Upper lobe of left lung (tissue), 6 donors: ENCODE results near the gene TBC1D14. TPM values are rescaled to one million over a fixed set of nuclear protein-coding genes. Genes with fewer than 3 reads are reported as not detected.

Experiments used
- ATAC-seq, 2 donors: fragments of 200-7000 bp; cut with Tn5 transposase; one replicate each; pipeline ENCODE4 v1.9.1; 2022; ENCODE audit warnings: mild to moderate bottlenecking in 2 of 2, moderate library complexity in 2 of 2; ENCODE audit not compliant: low FRiP score in 2 of 2
- DNase-seq, 2 donors: peaks; one replicate each; pipeline ENCODE4 v3.0.0-alpha.2; 2019 to 2020
- H3K27ac ChIP-seq, 4 donors: fragments of 200-600 bp; sonication (generic); one replicate each; pipeline ENCODE4 v1.5.1; 2016 to 2019
- H3K27me3 ChIP-seq, 4 donors: fragments of 200-600 bp; sonication (generic); one replicate each; pipeline ENCODE4 v1.5.1; 2017 to 2019
- H3K36me3 ChIP-seq, 4 donors: fragments of 200-600 bp; sonication (generic); one replicate each; pipeline ENCODE4 v1.5.1; 2016 to 2019
- H3K4me1 ChIP-seq, 4 donors: fragments of 200-600 bp; sonication (generic); one replicate each; pipeline ENCODE4 v1.5.1; 2018 to 2019
- H3K4me3 ChIP-seq, 4 donors: fragments of 200-600 bp; sonication (generic); one replicate each; pipeline ENCODE4 v1.5.1; 2017 to 2019; ENCODE audit warnings: mild to moderate bottlenecking in 2 of 4, moderate library complexity in 1 of 4
- H3K9me3 ChIP-seq, 4 donors: fragments of 200-600 bp; sonication (generic); one replicate each; pipeline ENCODE4 v1.5.1; 2018 to 2019
- EP300 ChIP-seq, 4 donors: sonication (generic); formaldehyde crosslinking; IDR thresholded peaks; one replicate each; pipeline ENCODE4 v1.5.1; 2017; ENCODE audit warnings: antibody characterized with exemption in 4 of 4, control low read depth in 2 of 4
- POLR2A ChIP-seq, 4 donors: fragments of 450-650 bp; IDR thresholded peaks; one replicate each; pipeline ENCODE4 v1.5.1; 2016 to 2017; ENCODE audit warnings: antibody characterized with exemption in 4 of 4, mild to moderate bottlenecking in 2 of 4
- POLR2AphosphoS5 ChIP-seq, 2 donors: sonication (generic); formaldehyde crosslinking; IDR thresholded peaks; one replicate each; pipeline ENCODE4 v1.5.1; 2017; ENCODE audit warnings: antibody characterized with exemption in 2 of 2
- WGBS, 2 donors: methylation state at CpG; one replicate each; pipeline ENCODE4 v1.1.5; 2017 to 2018; 5-methylcytosine and 5-hydroxymethylcytosine counted together
- total RNA-seq, 6 donors: library from RNA; depleted of rRNA in 4 of 6; stranded (reverse); fragments of >200 nt in 4 of 6; gene quantifications; one replicate each; pipeline versions ENCODE4 v1.1.0 to v1.2.1, GENCODE V29; 2016 to 2021
- TF ChIP-seq, protein P1 (sequence below), 6 experiments: fragments of 450-650 bp in 4 of 6; fragments of 200-600 bp in 2 of 6; sonication (generic) in 2 of 6; IDR thresholded peaks; one replicate each; pipeline ENCODE4 v1.5.1; 2016 to 2019; ENCODE audit warnings: antibody characterized with exemption in 6 of 6
- donor health status: DM: no; HTN: no; CAD: no; lungs with moderate emphysema.
- donor health status: DM: no; HTN: yes; CAD: no; lungs with severe emphysema.

Gene TBC1D14
- total RNA-seq, 6 donors from 2014 or later: 47.7 to 61.8 (median 57.8) TPM

DNA sequence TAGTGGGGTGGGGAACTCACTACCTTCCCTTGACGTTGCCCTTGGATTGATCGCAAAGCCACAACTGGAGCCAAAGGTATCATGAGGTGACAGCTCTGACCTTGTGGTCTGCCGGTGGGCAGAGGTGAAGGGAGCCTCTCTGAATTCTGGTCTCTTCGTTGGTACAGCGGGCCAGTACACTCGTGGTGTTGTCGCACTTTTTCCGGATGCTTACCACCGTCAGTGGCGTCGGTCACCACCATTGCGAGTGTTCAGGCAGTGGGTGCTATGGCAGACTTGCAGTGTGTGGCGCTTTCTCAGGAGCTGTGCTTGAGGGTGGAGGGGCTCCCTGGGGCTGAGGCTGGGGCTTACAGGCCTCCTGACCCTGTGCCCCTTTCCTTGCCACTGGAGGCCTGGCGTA, 163.4 kb downstream of the TBC1D14 start:
- ATAC-seq (no peak), DNase-seq (no peak)
- no peak overlapping the region for H3K4me3 ChIP-seq
- no peaks in the 10 kb centered on the region for H3K9me3 ChIP-seq
- no peaks in the 10 kb centered on the region for H3K27me3 ChIP-seq
- H3K4me1 ChIP-seq: peaks cover 0 to 7% (median 6%) of the 10 kb centered on the region in 4 donors
- TF ChIP-seq POLR2AphosphoS5 (IDR thresholded peaks at IDR 0.05) (no peak), POLR2A (IDR thresholded peaks at IDR 0.05) (no peak), EP300 (IDR thresholded peaks at IDR 0.05) (no peak)
- TF ChIP-seq, protein P1, sequence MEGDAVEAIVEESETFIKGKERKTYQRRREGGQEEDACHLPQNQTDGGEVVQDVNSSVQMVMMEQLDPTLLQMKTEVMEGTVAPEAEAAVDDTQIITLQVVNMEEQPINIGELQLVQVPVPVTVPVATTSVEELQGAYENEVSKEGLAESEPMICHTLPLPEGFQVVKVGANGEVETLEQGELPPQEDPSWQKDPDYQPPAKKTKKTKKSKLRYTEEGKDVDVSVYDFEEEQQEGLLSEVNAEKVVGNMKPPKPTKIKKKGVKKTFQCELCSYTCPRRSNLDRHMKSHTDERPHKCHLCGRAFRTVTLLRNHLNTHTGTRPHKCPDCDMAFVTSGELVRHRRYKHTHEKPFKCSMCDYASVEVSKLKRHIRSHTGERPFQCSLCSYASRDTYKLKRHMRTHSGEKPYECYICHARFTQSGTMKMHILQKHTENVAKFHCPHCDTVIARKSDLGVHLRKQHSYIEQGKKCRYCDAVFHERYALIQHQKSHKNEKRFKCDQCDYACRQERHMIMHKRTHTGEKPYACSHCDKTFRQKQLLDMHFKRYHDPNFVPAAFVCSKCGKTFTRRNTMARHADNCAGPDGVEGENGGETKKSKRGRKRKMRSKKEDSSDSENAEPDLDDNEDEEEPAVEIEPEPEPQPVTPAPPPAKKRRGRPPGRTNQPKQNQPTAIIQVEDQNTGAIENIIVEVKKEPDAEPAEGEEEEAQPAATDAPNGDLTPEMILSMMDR (IDR thresholded peaks at IDR 0.05): no peak
- no peaks in the 10 kb centered on the region for H3K36me3 ChIP-seq
- no peak overlapping the region for H3K27ac ChIP-seq
- WGBS, 2 donors: 88 to 93% methylated on average over 11 to 14 of the region's 14 CpGs

DNA sequence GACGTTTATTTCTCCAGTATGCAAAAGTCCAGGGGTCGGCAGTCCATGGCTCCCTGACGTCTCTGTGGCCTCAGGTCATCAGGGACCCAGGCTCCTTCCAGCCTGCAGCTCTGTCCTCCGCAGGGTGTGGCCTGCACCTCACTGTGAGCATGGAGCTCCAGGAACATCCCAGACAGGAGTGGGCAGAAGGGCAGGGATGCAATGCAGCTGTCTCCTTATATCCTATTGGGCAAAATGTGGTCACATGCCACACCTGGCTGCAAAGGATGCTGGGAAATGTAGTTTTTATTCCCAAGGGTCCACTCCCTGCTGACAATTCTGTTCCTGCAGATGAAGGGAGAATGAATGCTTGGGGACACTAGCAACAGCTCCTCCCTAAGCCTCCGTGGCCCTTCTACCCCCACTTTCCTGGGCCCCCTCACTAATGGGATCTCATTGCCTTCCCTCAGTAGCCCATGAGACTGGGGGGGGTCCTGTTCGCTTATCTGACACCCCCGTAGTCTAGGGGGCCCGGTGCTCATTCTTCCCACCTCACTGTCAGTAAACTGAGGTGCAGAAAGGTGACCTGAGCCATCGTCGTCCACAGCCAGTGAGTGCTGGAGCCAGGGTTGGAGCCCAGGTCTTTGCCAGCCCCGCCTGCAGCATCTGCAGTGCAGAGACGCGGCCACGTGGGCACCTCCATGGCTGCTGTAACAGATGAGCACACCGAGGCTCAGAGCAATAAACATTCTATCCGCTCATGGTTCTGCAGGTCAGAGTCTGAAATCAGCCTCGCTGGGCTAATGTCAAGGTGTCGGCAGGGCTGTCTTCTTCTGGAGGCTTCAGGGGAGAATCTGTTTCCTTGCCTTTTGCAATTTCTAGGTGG, 164.1 kb downstream of the TBC1D14 start:
- peaks cover 0 to 6% (median 4%) of the 10 kb centered on the region in 4 donors for H3K4me1 ChIP-seq

DNA sequence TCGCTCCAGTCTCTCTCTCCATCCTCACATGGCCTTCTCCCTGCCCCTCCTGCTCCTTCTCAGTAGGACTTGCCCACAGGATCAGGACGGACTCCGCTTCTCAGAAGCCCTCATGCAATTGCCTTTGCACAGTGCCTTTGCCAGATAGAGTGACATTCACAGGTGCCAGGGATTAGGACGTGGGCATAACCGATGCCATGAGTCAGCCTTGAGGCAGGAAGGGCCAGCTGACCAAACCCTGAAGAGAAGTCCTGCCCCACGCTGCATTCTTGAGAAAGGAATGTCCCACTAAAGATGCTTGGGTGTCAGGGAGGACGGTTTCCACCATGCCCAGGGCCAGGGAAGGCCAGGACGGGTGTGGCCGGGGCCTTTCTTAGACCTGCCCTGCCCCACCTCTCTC, 164.8 kb downstream of the TBC1D14 start:
- WGBS, 2 donors: 80 to 85% methylated on average over 3 to 9 of the region's 9 CpGs
- H3K27ac ChIP-seq: no peak overlapping the region
- no peaks in the 10 kb centered on the region for H3K4me1 ChIP-seq
- ATAC-seq (no peak), DNase-seq (no peak)
- no peak overlapping the region for H3K4me3 ChIP-seq
- H3K36me3 ChIP-seq: no peaks in the 10 kb centered on the region
- no peaks in the 10 kb centered on the region for H3K9me3 ChIP-seq
- TF ChIP-seq, protein P1 (IDR thresholded peaks at IDR 0.05): no peak
- no peak for TF ChIP-seq POLR2AphosphoS5 (IDR thresholded peaks at IDR 0.05)
- TF ChIP-seq EP300 (IDR thresholded peaks at IDR 0.05): no peak
- TF ChIP-seq POLR2A (IDR thresholded peaks at IDR 0.05): no peak
- H3K27me3 ChIP-seq: no peaks in the 10 kb centered on the region

More for the DNA sequence above, 164.1 kb downstream of the TBC1D14 start:
- DNase-seq (no peak), ATAC-seq (no peak)
- H3K27me3 ChIP-seq: no peaks in the 10 kb centered on the region
- H3K27ac ChIP-seq: no peak overlapping the region
- WGBS, 2 donors: 66 to 71% methylated on average over 11 to 18 of the region's 18 CpGs
- H3K9me3 ChIP-seq: no peaks in the 10 kb centered on the region
- no peaks in the 10 kb centered on the region for H3K36me3 ChIP-seq
- no peak overlapping the region for H3K4me3 ChIP-seq
- TF ChIP-seq, protein P1 (IDR thresholded peaks at IDR 0.05): no peak
- TF ChIP-seq POLR2AphosphoS5 (IDR thresholded peaks at IDR 0.05): no peak
- no peak for TF ChIP-seq EP300 (IDR thresholded peaks at IDR 0.05)
- no peak for TF ChIP-seq POLR2A (IDR thresholded peaks at IDR 0.05)

DNA sequence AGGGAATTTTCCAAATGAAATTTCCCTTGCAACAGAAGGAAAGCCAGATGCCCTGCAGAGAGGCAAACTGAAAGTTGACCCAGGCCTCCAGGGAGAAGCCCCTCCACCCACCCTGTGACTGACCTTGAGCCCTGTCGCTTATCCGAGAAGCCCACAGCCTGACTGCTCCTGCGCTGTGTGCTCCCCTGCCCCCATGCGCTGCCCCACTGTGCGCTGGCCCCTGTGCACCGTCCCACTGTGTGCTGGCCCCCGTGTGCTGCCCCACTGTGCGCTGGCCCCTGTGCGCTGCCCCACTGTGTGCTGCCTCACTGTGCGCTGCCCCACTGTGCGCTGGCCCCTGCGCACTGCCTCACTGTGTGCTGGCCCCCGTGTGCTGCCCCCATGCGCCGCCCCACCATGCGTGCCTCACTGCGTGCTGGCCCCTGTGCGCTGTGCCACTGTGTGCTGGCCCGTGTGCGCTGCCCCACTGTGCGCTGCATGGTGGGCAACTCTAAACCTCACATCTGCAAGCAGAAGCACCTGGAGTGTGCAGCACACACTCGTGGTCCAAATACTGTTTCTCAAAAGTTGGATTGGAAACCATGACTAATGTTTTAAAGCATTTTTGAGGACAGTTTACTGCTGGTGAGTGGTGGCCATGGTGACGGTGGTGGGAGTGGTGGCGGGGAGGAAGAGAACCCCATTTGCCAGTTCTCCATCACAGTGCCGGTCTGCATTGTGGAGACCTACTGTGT, 166.5 kb downstream of the TBC1D14 start:
- no peak overlapping the region for H3K4me3 ChIP-seq
- DNase-seq (peak in 1 of 2 donors; percentile 65), ATAC-seq (peak in 1 of 2 donors; percentile 23)
- no peaks in the 10 kb centered on the region for H3K9me3 ChIP-seq
- no peaks in the 10 kb centered on the region for H3K36me3 ChIP-seq
- WGBS, 2 donors: 65 to 86% methylated on average over 7 to 25 of the region's 25 CpGs
- no peaks in the 10 kb centered on the region for H3K27me3 ChIP-seq
- no peak overlapping the region for H3K27ac ChIP-seq
- TF ChIP-seq POLR2A (IDR thresholded peaks at IDR 0.05): no peak
- TF ChIP-seq POLR2AphosphoS5 (IDR thresholded peaks at IDR 0.05): no peak
- no peak for TF ChIP-seq EP300 (IDR thresholded peaks at IDR 0.05)
- TF ChIP-seq, protein P1 (IDR thresholded peaks at IDR 0.05): no peak
- no peaks in the 10 kb centered on the region for H3K4me1 ChIP-seq
